ENCODE data around the gene GDI1. TPM values are rescaled to one million over a fixed set of nuclear protein-coding genes. Genes with fewer than 3 reads are reported as not detected.

Gene GDI1
- total and polyA plus RNA-seq, 10 of the 15 experiments (the other 5 are each of a cell fraction or from before 2014, with no cell fraction given), result 0.92 to 102 (median 49.6) TPM

DNA sequence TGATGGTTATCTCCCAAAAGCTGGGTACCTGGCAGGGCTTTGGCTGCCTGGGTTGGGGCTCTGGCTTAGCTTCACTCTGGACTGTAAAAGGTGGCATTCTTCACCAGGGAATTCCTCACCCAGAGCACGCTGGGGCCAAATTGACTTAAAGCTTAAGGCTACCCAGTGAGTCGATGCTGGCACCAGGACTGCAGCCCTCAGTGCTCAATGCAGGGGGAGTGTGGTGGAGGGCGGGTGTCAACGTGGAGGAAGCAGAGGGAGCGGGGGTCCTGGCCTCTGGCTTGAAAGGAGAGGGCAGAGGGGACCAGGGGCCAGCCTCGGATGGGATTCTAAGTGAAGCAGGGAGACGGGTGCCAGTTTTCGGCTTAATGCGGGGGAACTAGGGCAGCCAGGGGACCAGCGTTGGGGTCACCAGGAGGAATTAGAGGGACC, 6.5 kb downstream of the GDI1 start:
- intact Hi-C loops (cut with micrococcal nuclease; ENCODE audit: unreplicated experiment) (no loop called here), in situ Hi-C loops (cut with MboI) (no loop called here)
- 0 out of 2 replicates have a peak overlapping the region, but pooled peaks have one; percentile 4 for H2AFZ ChIP-seq (ENCODE audit: control insufficient read depth, low read depth, low read length)
- peaks cover 13% of the 10 kb centered on the region for H3K79me2 ChIP-seq (ENCODE audit: control insufficient read depth, insufficient read depth, low read length)
- H3K27ac ChIP-seq (ENCODE audit: control insufficient read depth, insufficient read depth), result no peak overlapping the region
- ChIA-PET CTCF (interaction anchor here (0.8 kb wide), 1 partner anchor 16 kb away, joined by 3 read pairs; no protein-coding TSS in a partner anchor), RAD21 (ENCODE audit: unreplicated experiment) (interaction anchor here (1.3 kb wide), 1 partner anchor 33 kb away, joined by 3 read pairs; no protein-coding TSS in a partner anchor), SMC1A (ENCODE audit: uncharacterized antibody, unreplicated experiment) (no interaction called here), POLR2A (interaction anchor here (0.9 to 1.1 kb wide), 2 partner anchors 42 to 44 kb away, joined by 3 read pairs; no protein-coding TSS in a partner anchor)
- no TSS peak for BruUV-seq (replicated peaks)
- H3K4me2 ChIP-seq (ENCODE audit: control insufficient read depth, insufficient read depth), result peak overlapping the region; percentile 82
- no peaks in the 10 kb centered on the region for H3K27me3 ChIP-seq (replicated peaks in 1 of 2; ENCODE audit: control insufficient read depth in 2 of 2, insufficient read depth in 2 of 2, low read length in 1 of 2)
- H4K20me1 ChIP-seq (ENCODE audit: control insufficient read depth, insufficient read depth), result no peaks in the 10 kb centered on the region
- ATAC-seq (peak; percentile 8; the same call in 1 of the 3 replicates), DNase-seq (ENCODE audit: low read depth, low spot score) (no peak), FAIRE-seq (no peak)
- peaks cover 0 to 5% of the 10 kb centered on the region in 2 experiments; a peak in 1 of 4 replicates for H3K36me3 ChIP-seq (ENCODE audit: control insufficient read depth in 2 of 2, insufficient read depth in 2 of 2, low read length in 1 of 2)
- TF ChIP-seq, protein P1, sequence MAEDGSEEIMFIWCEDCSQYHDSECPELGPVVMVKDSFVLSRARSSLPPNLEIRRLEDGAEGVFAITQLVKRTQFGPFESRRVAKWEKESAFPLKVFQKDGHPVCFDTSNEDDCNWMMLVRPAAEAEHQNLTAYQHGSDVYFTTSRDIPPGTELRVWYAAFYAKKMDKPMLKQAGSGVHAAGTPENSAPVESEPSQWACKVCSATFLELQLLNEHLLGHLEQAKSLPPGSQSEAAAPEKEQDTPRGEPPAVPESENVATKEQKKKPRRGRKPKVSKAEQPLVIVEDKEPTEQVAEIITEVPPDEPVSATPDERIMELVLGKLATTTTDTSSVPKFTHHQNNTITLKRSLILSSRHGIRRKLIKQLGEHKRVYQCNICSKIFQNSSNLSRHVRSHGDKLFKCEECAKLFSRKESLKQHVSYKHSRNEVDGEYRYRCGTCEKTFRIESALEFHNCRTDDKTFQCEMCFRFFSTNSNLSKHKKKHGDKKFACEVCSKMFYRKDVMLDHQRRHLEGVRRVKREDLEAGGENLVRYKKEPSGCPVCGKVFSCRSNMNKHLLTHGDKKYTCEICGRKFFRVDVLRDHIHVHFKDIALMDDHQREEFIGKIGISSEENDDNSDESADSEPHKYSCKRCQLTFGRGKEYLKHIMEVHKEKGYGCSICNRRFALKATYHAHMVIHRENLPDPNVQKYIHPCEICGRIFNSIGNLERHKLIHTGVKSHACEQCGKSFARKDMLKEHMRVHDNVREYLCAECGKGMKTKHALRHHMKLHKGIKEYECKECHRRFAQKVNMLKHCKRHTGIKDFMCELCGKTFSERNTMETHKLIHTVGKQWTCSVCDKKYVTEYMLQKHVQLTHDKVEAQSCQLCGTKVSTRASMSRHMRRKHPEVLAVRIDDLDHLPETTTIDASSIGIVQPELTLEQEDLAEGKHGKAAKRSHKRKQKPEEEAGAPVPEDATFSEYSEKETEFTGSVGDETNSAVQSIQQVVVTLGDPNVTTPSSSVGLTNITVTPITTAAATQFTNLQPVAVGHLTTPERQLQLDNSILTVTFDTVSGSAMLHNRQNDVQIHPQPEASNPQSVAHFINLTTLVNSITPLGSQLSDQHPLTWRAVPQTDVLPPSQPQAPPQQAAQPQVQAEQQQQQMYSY (CRISPR knock-in tag; IDR thresholded peaks at IDR 0.05), result no peak
- TF ChIP-seq GABPA (IDR thresholded peaks at IDR 0.05; ENCODE audit: low read depth), result no peak
- no peak for TF ChIP-seq SRF (IDR thresholded peaks at IDR 0.05; ENCODE audit: low read depth in 2 of 2, low read length in 2 of 2)
- no peak for TF ChIP-seq CBX5 (IDR thresholded peaks at IDR 0.05; ENCODE audit: low read depth)
- TF ChIP-seq, protein P2, sequence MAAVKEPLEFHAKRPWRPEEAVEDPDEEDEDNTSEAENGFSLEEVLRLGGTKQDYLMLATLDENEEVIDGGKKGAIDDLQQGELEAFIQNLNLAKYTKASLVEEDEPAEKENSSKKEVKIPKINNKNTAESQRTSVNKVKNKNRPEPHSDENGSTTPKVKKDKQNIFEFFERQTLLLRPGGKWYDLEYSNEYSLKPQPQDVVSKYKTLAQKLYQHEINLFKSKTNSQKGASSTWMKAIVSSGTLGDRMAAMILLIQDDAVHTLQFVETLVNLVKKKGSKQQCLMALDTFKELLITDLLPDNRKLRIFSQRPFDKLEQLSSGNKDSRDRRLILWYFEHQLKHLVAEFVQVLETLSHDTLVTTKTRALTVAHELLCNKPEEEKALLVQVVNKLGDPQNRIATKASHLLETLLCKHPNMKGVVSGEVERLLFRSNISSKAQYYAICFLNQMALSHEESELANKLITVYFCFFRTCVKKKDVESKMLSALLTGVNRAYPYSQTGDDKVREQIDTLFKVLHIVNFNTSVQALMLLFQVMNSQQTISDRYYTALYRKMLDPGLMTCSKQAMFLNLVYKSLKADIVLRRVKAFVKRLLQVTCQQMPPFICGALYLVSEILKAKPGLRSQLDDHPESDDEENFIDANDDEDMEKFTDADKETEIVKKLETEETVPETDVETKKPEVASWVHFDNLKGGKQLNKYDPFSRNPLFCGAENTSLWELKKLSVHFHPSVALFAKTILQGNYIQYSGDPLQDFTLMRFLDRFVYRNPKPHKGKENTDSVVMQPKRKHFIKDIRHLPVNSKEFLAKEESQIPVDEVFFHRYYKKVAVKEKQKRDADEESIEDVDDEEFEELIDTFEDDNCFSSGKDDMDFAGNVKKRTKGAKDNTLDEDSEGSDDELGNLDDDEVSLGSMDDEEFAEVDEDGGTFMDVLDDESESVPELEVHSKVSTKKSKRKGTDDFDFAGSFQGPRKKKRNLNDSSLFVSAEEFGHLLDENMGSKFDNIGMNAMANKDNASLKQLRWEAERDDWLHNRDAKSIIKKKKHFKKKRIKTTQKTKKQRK (IDR thresholded peaks at IDR 0.05; ENCODE audit: low read depth, low read length), result no peak
- no peak for TF ChIP-seq ETV6 (conservative IDR thresholded peaks at IDR 0.05 in 1 of 2, IDR thresholded peaks at IDR 0.05 in 1 of 2; ENCODE audit: borderline replicate concordance in 1 of 2, low read depth in 1 of 2)
- no peak for TF ChIP-seq SPI1 (IDR thresholded peaks at IDR 0.05; ENCODE audit: borderline replicate concordance, insufficient read depth, low read depth, low read length)
- no peak for TF ChIP-seq TCF7 (IDR thresholded peaks at IDR 0.05; ENCODE audit: borderline replicate concordance)
- H3K4me3 ChIP-seq, result peak overlapping the region; percentile 50; the same call in 1 of the 2 replicates
- H3K4me1 ChIP-seq (ENCODE audit: control insufficient read depth, insufficient read depth, low read length), result 0 out of 2 replicates have a peak, but pooled peaks cover 3% of the 10 kb centered on the region
- H3K9me3 ChIP-seq (replicated peaks; ENCODE audit: control insufficient read depth, insufficient read depth, low read length), result no peaks in the 10 kb centered on the region
- 41% methylated on average over 10 of the region's 10 CpGs for WGBS (ENCODE audit: insufficient coverage, insufficient replicate concordance, low lambda C conversion rate, missing lambda C conversion rate)
- no peak overlapping the region for H3K9ac ChIP-seq (ENCODE audit: control insufficient read depth, insufficient read depth, low read length)
